ENCODE data around the gene BCL2L2. TPM values are rescaled to one million over a fixed set of nuclear protein-coding genes. Genes with fewer than 3 reads are reported as not detected.
A peak's percentile ranks its signal among the peaks of the same experiment; 100 is the strongest.

The BCL2L2 gene
- total RNA-seq, 1 donor from 2014 or later: 17.8 TPM

GRCh38 chr14:23299986-23300686, 6.5 kb upstream of the BCL2L2 start:
- no peak for DNase-seq

GRCh38 chr14:23300687-23301223, 5.9 kb upstream of the BCL2L2 start:
- DNase-seq: peak; percentile 38

- DNase-seq: peak; percentile 98
Measured at GRCh38 chr14:23301288-23301968, 5.2 kb upstream of the BCL2L2 start.

GRCh38 chr14:23301969-23302289, 4.7 kb upstream of the BCL2L2 start:
- DNase-seq: no peak

GRCh38 chr14:23302290-23303225, 4.1 kb upstream of the BCL2L2 start, which contains the start of gene PPP1R3E:
Gene PPP1R3E, minus strand, starts transcription at chr14:23302859. Its CDS starts 283 bp downstream, at chr14:23302576.
- DNase-seq: peak; percentile 61

- DNase-seq: no peak
Measured at GRCh38 chr14:23307146-23307530, 505 bp downstream of the BCL2L2 start.

GRCh38 chr14:23307687-23308644, 1.3 kb downstream of the BCL2L2 start:
- DNase-seq: no peak

- DNase-seq: no peak
Measured at GRCh38 chr14:23308721-23309445, 2.2 kb downstream of the BCL2L2 start.

- DNase-seq: no peak
Measured at GRCh38 chr14:23310546-23310945, 3.9 kb downstream of the BCL2L2 start.

- no peak for DNase-seq
Measured at GRCh38 chr14:23316300-23316699, 9.7 kb downstream of the BCL2L2 start.

- no peak for DNase-seq
Measured at GRCh38 chr14:23319746-23320583, 13.3 kb downstream of the BCL2L2 start.

GRCh38 chr14:23320584-23321571, 14.2 kb downstream of the BCL2L2 start, which contains the start of gene PABPN1:
Gene PABPN1, plus strand, starts transcription at chr14:23321457. Its CDS starts 13 bp downstream, at chr14:23321470.
- peak; percentile 100 for DNase-seq

- DNase-seq: no peak
Measured at GRCh38 chr14:23321572-23322547, 15.2 kb downstream of the BCL2L2 start.

- DNase-seq: no peak
Measured at GRCh38 chr14:23322568-23323517, 16.2 kb downstream of the BCL2L2 start.

GRCh38 chr14:23323838-23324454, 17.3 kb downstream of the BCL2L2 start:
- no peak for DNase-seq

Measured in occipital lobe (tissue), 2 donors.